Esophagus (tissue), 2 donors: ENCODE data around the gene FANCB. TPM values are rescaled to one million over a fixed set of nuclear protein-coding genes. Genes with fewer than 3 reads are reported as not detected.

ENCODE experiments used
- H3K27ac ChIP-seq, 2 donors: one replicate each; pipeline ENCODE4 v1.5.1; 2013; ENCODE audit warnings: low read depth in 2 of 2, mild to moderate bottlenecking in 2 of 2, inconsistent platforms in 1 of 2, low read length in 1 of 2, moderate library complexity in 1 of 2
- H3K27me3 ChIP-seq, 2 donors: one replicate each; pipeline ENCODE4 v1.6.1; 2013; ENCODE audit warnings: low read length in 2 of 2, control low read depth in 1 of 2, mild to moderate bottlenecking in 1 of 2; ENCODE audit not compliant: insufficient read depth in 2 of 2, control insufficient read depth in 1 of 2
- H3K36me3 ChIP-seq, 2 donors: one replicate each; pipeline ENCODE4 v1.6.1; 2013; ENCODE audit warnings: low read length in 1 of 2; ENCODE audit not compliant: control insufficient read depth in 2 of 2, insufficient read depth in 2 of 2
- H3K4me1 ChIP-seq, 2 donors: one replicate each; pipeline ENCODE4 v1.6.1; 2013; ENCODE audit warnings: low read length in 1 of 2; ENCODE audit not compliant: control insufficient read depth in 2 of 2, insufficient read depth in 2 of 2
- H3K4me3 ChIP-seq, 2 donors: one replicate each; pipeline ENCODE4 v1.5.1; 2013; ENCODE audit warnings: low read length in 2 of 2, mild to moderate bottlenecking in 2 of 2, low read depth in 1 of 2, moderate library complexity in 1 of 2
- H3K9me3 ChIP-seq, 2 donors: one replicate each; pipeline ENCODE4 v1.6.1; 2013; ENCODE audit warnings: mild to moderate bottlenecking in 2 of 2, low read depth in 1 of 2, low read length in 1 of 2, moderate library complexity in 1 of 2; ENCODE audit not compliant: control insufficient read depth in 2 of 2, insufficient read depth in 1 of 2
- WGBS, 2 donors: extraction: QIAGEN DNeasy Blood & Tissue Kit; methylation state at CpG; one replicate each; pipeline ENCODE4 v1.1.7; 2013; 5-methylcytosine and 5-hydroxymethylcytosine counted together
- polyA plus RNA-seq, 2 donors: library from polyadenylated mRNA; stranded (reverse); fragments of 200-250 nt; gene quantifications; one replicate each; pipeline ENCODE4 v1.2.3, GENCODE V29; 2013
- donor health status: healthy with polysubstance abuse.
- donor health status: Bipolar disorder and iron deficiency.

FANCB gene
- polyA plus RNA-seq, 2 donors: 0.60 to 1.0 TPM

- Histone ChIP-seq H3K36me3 (no peaks in the 10 kb centered on the region), H3K9me3 (no peaks in the 10 kb centered on the region), H3K27ac (no peak overlapping the region), H3K4me3 (no peak overlapping the region), H3K27me3 (no peaks in the 10 kb centered on the region), H3K4me1 (no peaks in the 10 kb centered on the region)
- WGBS, 2 donors: 68 to 78% methylated on average over 1 of the region's 1 CpG
These were observed 8.2 kb downstream of the FANCB start for GRCh38 chrX:14864631-14865030.

GRCh38 chrX:14851526-14851925, 21.3 kb downstream of the FANCB start:
- WGBS, 2 donors: 71 to 91% methylated on average over 3 of the region's 3 CpGs
- H3K27ac ChIP-seq: no peak overlapping the region
- no peaks in the 10 kb centered on the region for H3K9me3 ChIP-seq
- H3K4me3 ChIP-seq: no peak overlapping the region
- H3K27me3 ChIP-seq: no peaks in the 10 kb centered on the region
- no peaks in the 10 kb centered on the region for H3K4me1 ChIP-seq
- H3K36me3 ChIP-seq: no peaks in the 10 kb centered on the region

GRCh38 chrX:14843666-14844065, 29.2 kb downstream of the FANCB start:
- WGBS, 2 donors: 89 to 93% methylated on average over 4 of the region's 4 CpGs
- no peaks in the 10 kb centered on the region for H3K4me1 ChIP-seq
- H3K9me3 ChIP-seq: no peaks in the 10 kb centered on the region
- no peak overlapping the region for H3K4me3 ChIP-seq
- no peaks in the 10 kb centered on the region for H3K36me3 ChIP-seq
- H3K27me3 ChIP-seq: no peaks in the 10 kb centered on the region
- no peak overlapping the region for H3K27ac ChIP-seq

DNA sequence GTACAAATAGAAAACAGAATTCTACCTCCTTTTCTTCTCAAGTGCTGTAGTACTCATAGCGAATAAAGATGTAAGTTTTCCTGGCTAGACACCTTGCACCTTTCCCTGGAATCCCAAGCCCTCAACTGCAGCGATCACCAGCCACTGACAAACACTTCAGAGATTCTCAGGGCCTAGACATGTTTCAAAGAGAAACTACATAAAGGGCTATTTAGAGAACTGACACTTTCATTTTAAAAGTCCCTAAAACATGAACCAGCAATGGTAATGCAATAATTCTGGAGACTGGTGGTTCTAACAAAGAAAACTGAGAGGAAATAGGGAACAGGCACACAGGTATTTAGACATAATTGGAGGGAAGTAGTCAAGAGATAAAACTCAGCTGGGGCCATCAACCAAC, 35.7 kb downstream of the FANCB start:
- WGBS, 2 donors: 86 to 93% methylated on average over 2 of the region's 2 CpGs
- no peaks in the 10 kb centered on the region for H3K27me3 ChIP-seq
- no peak overlapping the region for H3K27ac ChIP-seq
- H3K4me1 ChIP-seq: no peaks in the 10 kb centered on the region
- no peak overlapping the region for H3K4me3 ChIP-seq
- no peaks in the 10 kb centered on the region for H3K36me3 ChIP-seq
- no peaks in the 10 kb centered on the region for H3K9me3 ChIP-seq

GRCh38 chrX:14832586-14832985, 40.3 kb downstream of the FANCB start:
- Histone ChIP-seq H3K27me3 (no peaks in the 10 kb centered on the region), H3K4me3 (no peak overlapping the region), H3K27ac (no peak overlapping the region), H3K4me1 (no peaks in the 10 kb centered on the region), H3K36me3 (no peaks in the 10 kb centered on the region), H3K9me3 (no peaks in the 10 kb centered on the region)

- WGBS, 2 donors: 63 to 74% methylated on average over 2 of the region's 2 CpGs
- H3K27ac ChIP-seq: no peak overlapping the region
- H3K4me1 ChIP-seq: no peaks in the 10 kb centered on the region
- H3K36me3 ChIP-seq: no peaks in the 10 kb centered on the region
- no peaks in the 10 kb centered on the region for H3K27me3 ChIP-seq
- H3K4me3 ChIP-seq: no peak overlapping the region
- H3K9me3 ChIP-seq: no peaks in the 10 kb centered on the region
These were observed 40.7 kb downstream of the FANCB start for GRCh38 chrX:14832151-14832550.

DNA sequence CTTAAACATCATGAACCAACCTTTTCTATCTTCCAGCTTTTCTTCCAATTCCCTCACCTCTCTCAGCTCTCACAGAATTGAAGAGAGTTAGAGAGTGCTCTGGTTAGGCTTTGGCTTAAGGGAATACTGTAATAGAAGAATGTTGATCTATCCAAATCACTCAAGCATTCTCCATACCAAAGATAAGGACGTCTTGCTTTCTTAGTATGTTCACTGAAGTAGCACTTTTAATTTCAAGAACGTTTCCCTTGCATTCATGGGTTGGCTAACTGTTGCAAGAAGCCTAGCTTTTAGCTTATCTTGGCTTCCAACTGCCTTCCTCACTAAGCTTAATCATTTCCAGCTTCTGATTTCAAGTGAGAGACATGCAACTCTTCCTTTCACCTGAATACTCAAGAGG, 43.2 kb downstream of the FANCB start:
- no peaks in the 10 kb centered on the region for H3K4me1 ChIP-seq
- H3K9me3 ChIP-seq: no peaks in the 10 kb centered on the region
- H3K27me3 ChIP-seq: no peaks in the 10 kb centered on the region
- no peak overlapping the region for H3K27ac ChIP-seq
- H3K36me3 ChIP-seq: no peaks in the 10 kb centered on the region
- 70 to 99% methylated on average over 2 of the region's 2 CpGs for WGBS, 2 donors
- no peak overlapping the region for H3K4me3 ChIP-seq

DNA sequence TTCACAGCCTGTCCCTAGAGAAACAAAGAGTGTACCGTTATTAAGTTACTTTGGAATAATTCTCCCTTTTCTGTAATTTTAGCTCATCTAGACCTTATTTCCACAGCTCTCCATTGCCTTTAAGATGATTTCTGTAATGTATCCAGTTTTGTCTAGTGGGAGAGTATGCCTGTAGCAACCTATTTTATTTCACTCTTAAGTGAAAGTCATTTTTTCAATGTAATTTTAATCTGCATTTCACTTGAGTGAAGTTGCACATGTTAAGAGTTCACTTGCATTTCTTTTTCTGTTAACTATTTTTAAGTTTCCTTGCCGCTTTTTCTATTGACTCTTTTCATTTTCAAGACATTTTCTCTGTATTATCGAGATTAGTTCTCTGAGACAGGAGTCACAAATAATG, 46.5 kb downstream of the FANCB start:
- no peaks in the 10 kb centered on the region for H3K27me3 ChIP-seq
- H3K27ac ChIP-seq: no peak overlapping the region
- WGBS, 2 donors: 73 to 76% methylated on average over 3 of the region's 3 CpGs
- H3K36me3 ChIP-seq: no peaks in the 10 kb centered on the region
- no peaks in the 10 kb centered on the region for H3K9me3 ChIP-seq
- no peaks in the 10 kb centered on the region for H3K4me1 ChIP-seq
- no peak overlapping the region for H3K4me3 ChIP-seq

GRCh38 chrX:14825851-14826250, 47.0 kb downstream of the FANCB start:
- H3K4me1 ChIP-seq: no peaks in the 10 kb centered on the region
- no peaks in the 10 kb centered on the region for H3K36me3 ChIP-seq
- H3K9me3 ChIP-seq: no peaks in the 10 kb centered on the region
- no peak overlapping the region for H3K4me3 ChIP-seq
- H3K27ac ChIP-seq: no peak overlapping the region
- H3K27me3 ChIP-seq: no peaks in the 10 kb centered on the region

- H3K36me3 ChIP-seq: no peaks in the 10 kb centered on the region
- no peaks in the 10 kb centered on the region for H3K4me1 ChIP-seq
- H3K27ac ChIP-seq: no peak overlapping the region
- peaks cover 0 to 3% of the 10 kb centered on the region in 2 donors for H3K9me3 ChIP-seq
- H3K27me3 ChIP-seq: no peaks in the 10 kb centered on the region
- 92 to 94% methylated on average over 3 of the region's 3 CpGs for WGBS, 2 donors
- no peak overlapping the region for H3K4me3 ChIP-seq
These were observed 53.1 kb downstream of the FANCB start for GRCh38 chrX:14819769-14820168.
